Peyer's patch (tissue), 4 donors: ENCODE results near the gene RERE. TPM values are rescaled to one million over a fixed set of nuclear protein-coding genes. Genes with fewer than 3 reads are reported as not detected.
"Not testable (repeated sequence)": the region's sequence is repeated elsewhere in the genome, so short reads cannot be mapped to it uniquely, and the experiment has no call there.

Source experiments
- DNase-seq, 3 donors: peaks; one replicate each; pipeline ENCODE4 v3.0.0-alpha.2; 2017 to 2019
- H3K27ac ChIP-seq, 4 donors: fragments of 200-600 bp; sonication (generic); one replicate each; pipeline ENCODE4 v1.5.1; 2016 to 2019
- H3K27me3 ChIP-seq, 2 donors: fragments of 200-600 bp; sonication (generic); one replicate each; pipeline ENCODE4 v1.5.1; 2019
- H3K36me3 ChIP-seq, 3 donors: fragments of 200-600 bp; sonication (generic); one replicate each; pipeline ENCODE4 v1.5.1; 2016 to 2019
- H3K4me1 ChIP-seq, 4 donors: fragments of 200-600 bp; sonication (generic); one replicate each; pipeline ENCODE4 v1.5.1; 2016 to 2019
- H3K4me3 ChIP-seq, 4 donors: fragments of 200-600 bp; sonication (generic); 1 replicate in 3 of 4; 2 replicates in 1 of 4; pipeline ENCODE4 v1.5.1; 2016 to 2019; ENCODE audit warnings: mild to moderate bottlenecking in 1 of 4
- H3K9me3 ChIP-seq, 4 donors: fragments of 200-600 bp; sonication (generic); one replicate each; pipeline ENCODE4 v1.5.1; 2016 to 2019; ENCODE audit warnings: mild to moderate bottlenecking in 1 of 4
- CTCF ChIP-seq, 6 experiments: fragments of 450-650 bp in 4 of 6; fragments of 200-600 bp in 2 of 6; sonication (generic) in 1 of 6; IDR thresholded peaks; one replicate each; pipeline ENCODE4 v1.5.1; 2017 to 2019; ENCODE audit warnings: antibody characterized with exemption in 6 of 6, mild to moderate bottlenecking in 3 of 6, moderate library complexity in 1 of 6
- POLR2A ChIP-seq, 2 donors: fragments of 450-650 bp; IDR thresholded peaks; one replicate each; pipeline ENCODE4 v1.5.1; 2017; ENCODE audit warnings: antibody characterized with exemption in 2 of 2, mild to moderate bottlenecking in 2 of 2, moderate library complexity in 2 of 2
- total RNA-seq, 4 donors: library from RNA; depleted of rRNA; stranded (reverse); fragments of >200 nt; gene quantifications; one replicate each; pipeline ENCODE4 v1.1.0, GENCODE V29; 2016

RERE gene
- total RNA-seq, 4 donors from 2014 or later: 98.5 to 528 (median 110) TPM

- Histone ChIP-seq H3K27ac (no peak overlapping the region), H3K4me3 (no peak overlapping the region), H3K4me1 (peaks cover 0 to 22% (median 4%) of the 10 kb centered on the region in 4 donors), H3K36me3 (no peaks in the 10 kb centered on the region), H3K9me3 (no peaks in the 10 kb centered on the region), H3K27me3 (no peaks in the 10 kb centered on the region)
- no peak for DNase-seq
- TF ChIP-seq CTCF (IDR thresholded peaks at IDR 0.05): no peak
- no peak for TF ChIP-seq POLR2A (IDR thresholded peaks at IDR 0.05)
Observed at GRCh38 chr1:8698012-8698630, 119.3 kb downstream of the RERE start.

DNA sequence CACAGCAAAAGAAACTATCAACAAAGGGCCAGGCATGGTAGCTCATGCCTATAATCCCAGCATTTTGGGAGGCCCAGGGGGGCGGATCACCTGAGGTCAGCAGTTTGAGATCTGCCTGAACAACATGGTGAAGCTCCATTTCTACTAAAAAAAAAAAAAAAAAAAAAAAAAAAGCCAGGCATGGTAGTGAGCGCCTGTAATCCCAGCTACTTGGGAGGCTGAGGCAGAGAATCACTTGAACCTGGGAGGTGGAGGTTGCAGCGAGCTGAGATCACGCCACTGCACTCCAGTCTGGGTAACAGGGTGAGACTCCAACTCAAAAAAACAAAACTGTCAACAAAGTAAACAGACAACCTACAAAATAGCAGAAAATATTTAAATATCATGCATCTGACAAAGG lies 122.0 kb downstream of the RERE start:
- H3K4me3 ChIP-seq, DNase-seq, H3K4me1 ChIP-seq, H3K36me3 ChIP-seq, H3K9me3 ChIP-seq, H3K27me3 ChIP-seq, H3K27ac ChIP-seq: not testable (repeated sequence)

DNA sequence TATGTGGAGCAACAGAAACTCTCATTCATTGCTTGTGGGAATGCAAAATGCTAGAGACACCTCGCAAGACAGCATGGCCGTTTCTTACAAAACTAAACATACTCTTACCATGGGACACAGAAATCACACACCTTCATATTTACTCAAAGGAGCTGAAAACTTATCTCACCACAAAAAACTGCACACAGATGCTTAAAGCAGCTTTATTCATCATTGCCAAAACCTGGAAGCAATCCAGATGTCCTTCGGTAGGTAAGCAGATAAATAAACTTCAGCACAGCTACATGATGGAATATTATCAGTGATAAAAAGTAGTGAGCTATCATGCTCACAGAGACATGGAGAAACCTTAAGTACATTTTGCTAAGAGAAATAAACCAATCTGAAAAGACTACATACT lies 124.3 kb downstream of the RERE start:
- H3K36me3 ChIP-seq: no peaks in the 10 kb centered on the region
- H3K27me3 ChIP-seq: no peaks in the 10 kb centered on the region
- peaks cover 0 to 3% (median 0%) of the 10 kb centered on the region in 4 donors for H3K4me1 ChIP-seq
- H3K4me3 ChIP-seq: no peak overlapping the region
- DNase-seq: no peak
- H3K9me3 ChIP-seq: no peaks in the 10 kb centered on the region
- no peak overlapping the region for H3K27ac ChIP-seq
- TF ChIP-seq CTCF (IDR thresholded peaks at IDR 0.05): no peak

GRCh38 chr1:8691662-8692061 lies 125.8 kb downstream of the RERE start:
- Histone ChIP-seq H3K36me3 (no peaks in the 10 kb centered on the region), H3K27me3 (no peaks in the 10 kb centered on the region), H3K4me3 (no peak overlapping the region), H3K9me3 (no peaks in the 10 kb centered on the region), H3K4me1 (peaks cover 0 to 6% (median 1%) of the 10 kb centered on the region in 4 donors), H3K27ac (no peak overlapping the region)
- TF ChIP-seq POLR2A (IDR thresholded peaks at IDR 0.05) (no peak), CTCF (IDR thresholded peaks at IDR 0.05) (no peak)
- no peak for DNase-seq

DNA sequence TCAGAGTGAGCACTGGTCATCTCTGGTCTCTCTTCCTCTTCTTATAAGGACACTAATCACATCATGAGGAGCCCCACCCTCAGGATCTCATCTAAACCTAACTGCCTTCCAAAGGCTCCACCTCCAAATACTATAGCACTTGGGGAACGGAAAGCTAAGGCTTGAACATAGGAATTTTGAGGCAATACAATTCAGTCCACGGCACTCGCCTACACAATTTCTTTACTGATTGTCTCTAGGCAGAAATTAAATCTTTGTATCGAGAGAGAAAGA lies 127.3 kb downstream of the RERE start:
- Histone ChIP-seq H3K4me1 (peaks cover 0 to 8% (median 1%) of the 10 kb centered on the region in 4 donors), H3K9me3 (no peaks in the 10 kb centered on the region), H3K36me3 (no peaks in the 10 kb centered on the region), H3K27ac (no peak overlapping the region), H3K4me3 (no peak overlapping the region), H3K27me3 (no peaks in the 10 kb centered on the region)
- DNase-seq: no peak
- TF ChIP-seq POLR2A (IDR thresholded peaks at IDR 0.05): no peak
- no peak for TF ChIP-seq CTCF (IDR thresholded peaks at IDR 0.05)

- H3K27ac ChIP-seq: no peak overlapping the region
- no peak for DNase-seq
- H3K9me3 ChIP-seq: no peaks in the 10 kb centered on the region
- H3K4me3 ChIP-seq: no peak overlapping the region
- TF ChIP-seq POLR2A (IDR thresholded peaks at IDR 0.05): no peak
- no peak for TF ChIP-seq CTCF (IDR thresholded peaks at IDR 0.05)
- H3K36me3 ChIP-seq: no peaks in the 10 kb centered on the region
- H3K27me3 ChIP-seq: no peaks in the 10 kb centered on the region
- peaks cover 0 to 8% (median 1%) of the 10 kb centered on the region in 4 donors for H3K4me1 ChIP-seq
Observed at GRCh38 chr1:8689431-8690252, 127.8 kb downstream of the RERE start.
